ENCODE measurements around the gene USP5.
"Not testable (repeated sequence)": the region's sequence is repeated elsewhere in the genome, so short reads cannot be mapped to it uniquely, and the experiment has no call there.

The USP5 gene

GRCh38 chr12:6899427-6899826, 47.5 kb downstream of the USP5 start:
- Histone ChIP-seq H3K27me3 (ENCODE audit: low read depth, low read length) (no peaks in the 10 kb centered on the region), H3K36me3 (ENCODE audit: control insufficient read depth in 1 of 2, insufficient read depth in 2 of 2, low read length in 2 of 2) (no peaks in the 10 kb centered on the region), H3K9me3 (ENCODE audit: control insufficient read depth in 1 of 2, low read length in 2 of 2) (no peaks in the 10 kb centered on the region), H3K27ac (ENCODE audit: low read length) (no peak overlapping the region), H3K4me1 (ENCODE audit: control insufficient read depth in 1 of 2, insufficient read depth in 2 of 2, low read length in 2 of 2) (peaks cover 5 to 6% of the 10 kb centered on the region in 2 donors), H3K4me3 (ENCODE audit: low read depth in 1 of 2, low read length in 2 of 2) (no peak overlapping the region)

GRCh38 chr12:6899837-6900519, 48.0 kb downstream of the USP5 start:
- Histone ChIP-seq H3K4me1 (ENCODE audit: control insufficient read depth in 1 of 2, insufficient read depth in 2 of 2, low read length in 2 of 2) (peaks cover 5 to 8% of the 10 kb centered on the region in 2 donors), H3K4me3 (ENCODE audit: low read depth in 1 of 2, low read length in 2 of 2) (no peak overlapping the region), H3K27me3 (ENCODE audit: low read depth, low read length) (no peaks in the 10 kb centered on the region), H3K27ac (ENCODE audit: low read length) (no peak overlapping the region), H3K36me3 (ENCODE audit: control insufficient read depth in 1 of 2, insufficient read depth in 2 of 2, low read length in 2 of 2) (no peaks in the 10 kb centered on the region), H3K9me3 (ENCODE audit: control insufficient read depth in 1 of 2, low read length in 2 of 2) (no peaks in the 10 kb centered on the region)

GRCh38 chr12:6902448-6902847, 50.5 kb downstream of the USP5 start:
- no peak overlapping the region for H3K27ac ChIP-seq (ENCODE audit: low read length)
- H3K36me3 ChIP-seq (ENCODE audit: control insufficient read depth in 1 of 2, insufficient read depth in 2 of 2, low read length in 2 of 2): peaks cover 4 to 9% of the 10 kb centered on the region in 2 donors
- no peak overlapping the region for H3K4me3 ChIP-seq (ENCODE audit: low read depth in 1 of 2, low read length in 2 of 2)
- H3K4me1 ChIP-seq (ENCODE audit: control insufficient read depth in 1 of 2, insufficient read depth in 2 of 2, low read length in 2 of 2): peaks cover 5 to 12% of the 10 kb centered on the region in 2 donors
- no peaks in the 10 kb centered on the region for H3K9me3 ChIP-seq (ENCODE audit: control insufficient read depth in 1 of 2, low read length in 2 of 2)
- no peaks in the 10 kb centered on the region for H3K27me3 ChIP-seq (ENCODE audit: low read depth, low read length)

- peaks cover 5 to 12% of the 10 kb centered on the region in 2 donors for H3K4me1 ChIP-seq (ENCODE audit: control insufficient read depth in 1 of 2, insufficient read depth in 2 of 2, low read length in 2 of 2)
- peak overlapping the region in 1 of 2 donors; percentile 95 for H3K4me3 ChIP-seq (ENCODE audit: low read depth in 1 of 2, low read length in 2 of 2)
- H3K27me3 ChIP-seq (ENCODE audit: low read depth, low read length): no peaks in the 10 kb centered on the region
- peaks cover 4 to 12% of the 10 kb centered on the region in 2 donors for H3K36me3 ChIP-seq (ENCODE audit: control insufficient read depth in 1 of 2, insufficient read depth in 2 of 2, low read length in 2 of 2)
- H3K9me3 ChIP-seq (ENCODE audit: control insufficient read depth in 1 of 2, low read length in 2 of 2): no peaks in the 10 kb centered on the region
- H3K27ac ChIP-seq (ENCODE audit: low read length): no peak overlapping the region
These were observed 51.8 kb downstream of the USP5 start for GRCh38 chr12:6903722-6904121.

GRCh38 chr12:6904280-6905276, 52.6 kb downstream of the USP5 start, which contains the start of gene LRRC23:
LRRC23 (plus strand) TSS chr12:6904822; CDS start chr12:6905634, 812 bp downstream.
- no peaks in the 10 kb centered on the region for H3K9me3 ChIP-seq (ENCODE audit: control insufficient read depth in 1 of 2, low read length in 2 of 2)
- H3K4me3 ChIP-seq (ENCODE audit: low read depth in 1 of 2, low read length in 2 of 2): peak within 1 kb of the TSS; percentile 67 to 95
- peaks cover 4 to 12% of the 10 kb centered on the region in 2 donors for H3K36me3 ChIP-seq (ENCODE audit: control insufficient read depth in 1 of 2, insufficient read depth in 2 of 2, low read length in 2 of 2)
- peaks cover 5 to 9% of the 10 kb centered on the region in 2 donors for H3K4me1 ChIP-seq (ENCODE audit: control insufficient read depth in 1 of 2, insufficient read depth in 2 of 2, low read length in 2 of 2)
- H3K27ac ChIP-seq (ENCODE audit: low read length): peak within 1 kb of the TSS; percentile 92
- H3K27me3 ChIP-seq (ENCODE audit: low read depth, low read length): no peaks in the 10 kb centered on the region

- Histone ChIP-seq H3K27me3 (ENCODE audit: low read depth, low read length) (no peaks in the 10 kb centered on the region), H3K36me3 (ENCODE audit: control insufficient read depth in 1 of 2, insufficient read depth in 2 of 2, low read length in 2 of 2) (peaks cover 4 to 12% of the 10 kb centered on the region in 2 donors), H3K9me3 (ENCODE audit: control insufficient read depth in 1 of 2, low read length in 2 of 2) (no peaks in the 10 kb centered on the region), H3K4me1 (ENCODE audit: control insufficient read depth in 1 of 2, insufficient read depth in 2 of 2, low read length in 2 of 2) (peaks cover 5 to 6% of the 10 kb centered on the region in 2 donors), H3K4me3 (ENCODE audit: low read depth in 1 of 2, low read length in 2 of 2) (peak overlapping the region; percentile 67 to 95), H3K27ac (ENCODE audit: low read length) (peak overlapping the region; percentile 92)
These were observed 53.6 kb downstream of the USP5 start for GRCh38 chr12:6905414-6906040.

- not testable (repeated sequence) for H3K4me3 ChIP-seq (ENCODE audit: low read depth in 1 of 2, low read length in 2 of 2); H3K4me1 ChIP-seq (ENCODE audit: control insufficient read depth in 1 of 2, insufficient read depth in 2 of 2, low read length in 2 of 2); H3K27ac ChIP-seq (ENCODE audit: low read length); H3K27me3 ChIP-seq (ENCODE audit: low read depth, low read length); H3K9me3 ChIP-seq (ENCODE audit: control insufficient read depth in 1 of 2, low read length in 2 of 2)
- H3K36me3 ChIP-seq (ENCODE audit: control insufficient read depth in 1 of 2, insufficient read depth in 2 of 2, low read length in 2 of 2): peaks cover 4 to 12% of the 10 kb centered on the region in 2 donors
These were observed 56.2 kb downstream of the USP5 start for GRCh38 chr12:6908141-6908540.

- H3K9me3 ChIP-seq (ENCODE audit: control insufficient read depth in 1 of 2, low read length in 2 of 2): no peaks in the 10 kb centered on the region
- peaks cover 0 to 6% of the 10 kb centered on the region in 2 donors for H3K4me1 ChIP-seq (ENCODE audit: control insufficient read depth in 1 of 2, insufficient read depth in 2 of 2, low read length in 2 of 2)
- peaks cover 4 to 12% of the 10 kb centered on the region in 2 donors for H3K36me3 ChIP-seq (ENCODE audit: control insufficient read depth in 1 of 2, insufficient read depth in 2 of 2, low read length in 2 of 2)
- H3K27ac ChIP-seq (ENCODE audit: low read length): no peak overlapping the region
- H3K4me3 ChIP-seq (ENCODE audit: low read depth in 1 of 2, low read length in 2 of 2): no peak overlapping the region
- no peaks in the 10 kb centered on the region for H3K27me3 ChIP-seq (ENCODE audit: low read depth, low read length)
These were observed 57.6 kb downstream of the USP5 start for GRCh38 chr12:6909421-6910145.

- Histone ChIP-seq H3K36me3 (ENCODE audit: control insufficient read depth in 1 of 2, insufficient read depth in 2 of 2, low read length in 2 of 2) (peaks cover 0 to 11% of the 10 kb centered on the region in 2 donors), H3K4me3 (ENCODE audit: low read depth in 1 of 2, low read length in 2 of 2) (no peak overlapping the region), H3K27ac (ENCODE audit: low read length) (no peak overlapping the region), H3K9me3 (ENCODE audit: control insufficient read depth in 1 of 2, low read length in 2 of 2) (no peaks in the 10 kb centered on the region), H3K4me1 (ENCODE audit: control insufficient read depth in 1 of 2, insufficient read depth in 2 of 2, low read length in 2 of 2) (peaks cover 0 to 12% of the 10 kb centered on the region in 2 donors), H3K27me3 (ENCODE audit: low read depth, low read length) (no peaks in the 10 kb centered on the region)
These were observed 60.4 kb downstream of the USP5 start for GRCh38 chr12:6912164-6912935.
